GM12878 (cell line): Measurements from ENCODE around the gene IL3. TPM values are rescaled to one million over a fixed set of nuclear protein-coding genes. Genes with fewer than 3 reads are reported as not detected.

Experiments
- ATAC-seq: fragments of 200-7000 bp; cut with Tn5 transposase; 3 replicates; pipeline ENCODE4 v1.9.1; 2020; ENCODE audit warnings: mild to moderate bottlenecking, moderate library complexity
- BruUV-seq: library from RNA; stranded (reverse); fragments of 400-500 nt; replicated peaks from 2 replicates; lab custom pipeline; 2021; lab: Mats Ljungman, UMichigan
- CTCF ChIA-PET: fragments of 300-600 bp; sonication (Branson Sonifier 250); formaldehyde crosslinking; extraction: SDS; loops from one replicate; lab custom pipeline; 2021; ENCODE audit warnings: inconsistent platforms; lab: Yijun Ruan, JAX
- POLR2A ChIA-PET: fragments of 350-600 bp; formaldehyde crosslinking; extraction: SDS; loops from one replicate; lab custom pipeline; 2021; ENCODE audit warnings: inconsistent platforms; lab: Charles Lee
- RAD21 ChIA-PET: fragments of 300-600 bp; sonication (Branson Sonifier 250); formaldehyde crosslinking; loops from one replicate; lab custom pipeline; 2023; ENCODE audit warnings: antibody characterized with exemption; ENCODE audit not compliant: unreplicated experiment; lab: Charles Lee
- SMC1A ChIA-PET: fragments of 300-600 bp; sonication (Branson Sonifier 250); formaldehyde crosslinking; loops from one replicate; lab custom pipeline; 2023; ENCODE audit not compliant: unreplicated experiment, uncharacterized antibody; lab: Charles Lee
- DNase-seq: peaks from one replicate; pipeline ENCODE4 v3.0.0-alpha.2; 2011; ENCODE audit warnings: low read depth, low spot score
- FAIRE-seq: peaks from 3 replicates; lab custom pipeline; 2011; peaks lifted over from hg19 to GRCh38; lab: Jason Lieb, UNC
- H2AFZ ChIP-seq: 2 replicates; pipeline ENCODE4 v1.6.0; 2011; ENCODE audit warnings: low read depth, low read length, control low read depth; ENCODE audit not compliant: control insufficient read depth
- H3K27ac ChIP-seq: 2 replicates; pipeline ENCODE4 v1.5.1; 2011; ENCODE audit warnings: control low read depth; ENCODE audit not compliant: control insufficient read depth, insufficient read depth
- H3K27me3 ChIP-seq, 2 experiments: replicated peaks in 1 of 2; 2 replicates each; pipeline versions ENCODE4 v1.6.0 to v1.6.1; 2011; ENCODE audit warnings: low read length in 1 of 2; ENCODE audit not compliant: control insufficient read depth in 2 of 2, insufficient read depth in 2 of 2
- H3K36me3 ChIP-seq, 2 experiments: 2 replicates each; pipeline ENCODE4 v1.5.1; 2011; ENCODE audit warnings: low read length in 1 of 2; ENCODE audit not compliant: control insufficient read depth in 2 of 2, insufficient read depth in 2 of 2
- H3K4me1 ChIP-seq: 2 replicates; pipeline ENCODE4 v1.6.1; 2011; ENCODE audit warnings: mild to moderate bottlenecking, low read length, moderate library complexity, mixed read lengths; ENCODE audit not compliant: control insufficient read depth, insufficient read depth
- H3K4me2 ChIP-seq: 2 replicates; pipeline ENCODE4 v1.6.0; 2011; ENCODE audit warnings: control low read depth; ENCODE audit not compliant: control insufficient read depth, insufficient read depth
- H3K4me3 ChIP-seq: fragments of 200-600 bp; sonication (generic); 2 replicates; pipeline ENCODE4 v1.5.1; 2016
- H3K79me2 ChIP-seq: 2 replicates; pipeline ENCODE4 v1.6.0; 2011; ENCODE audit warnings: low read length; ENCODE audit not compliant: control insufficient read depth, insufficient read depth
- H3K9ac ChIP-seq: 2 replicates; pipeline ENCODE4 v1.8.0; 2011; ENCODE audit warnings: low read length, control low read depth, mixed read lengths; ENCODE audit not compliant: control insufficient read depth, insufficient read depth
- H3K9me3 ChIP-seq: replicated peaks from 3 replicates; pipeline ENCODE4 v1.5.1; 2011; ENCODE audit warnings: mild to moderate bottlenecking, low read length; ENCODE audit not compliant: control insufficient read depth, insufficient read depth
- H4K20me1 ChIP-seq: 2 replicates; pipeline ENCODE4 v1.6.0; 2011; ENCODE audit not compliant: control insufficient read depth, insufficient read depth
- BCL11A ChIP-seq: IDR thresholded peaks from 2 replicates; pipeline ENCODE4 v1.6.1; 2011; ENCODE audit warnings: low read depth, low read length
- CREB1 ChIP-seq: IDR thresholded peaks from 2 replicates; pipeline ENCODE4 v1.6.1; 2012; ENCODE audit warnings: low read depth, mild to moderate bottlenecking, inconsistent platforms
- E2F4 ChIP-seq: IDR thresholded peaks from 2 replicates; pipeline ENCODE4 v1.6.1; 2012; ENCODE audit warnings: low read depth, low read length, improper control_type of control experiment
- EP300 ChIP-seq, 2 experiments: fragments of 150-350 bp in 1 of 2; IDR thresholded peaks; 2 replicates each; pipeline ENCODE4 v1.6.1; 2011 to 2012; ENCODE audit warnings: low read depth in 2 of 2, low read length in 2 of 2, borderline replicate concordance in 1 of 2, improper control_type of control experiment in 1 of 2, inconsistent platforms in 1 of 2; ENCODE audit not compliant: control insufficient read depth in 1 of 2
- IRF3 ChIP-seq: fragments of 450-650 bp; IDR thresholded peaks from 2 replicates; pipeline ENCODE4 v1.6.1; 2014; ENCODE audit warnings: mild to moderate bottlenecking
- MEF2A ChIP-seq: IDR thresholded peaks from 2 replicates; pipeline ENCODE4 v1.6.1; 2011; ENCODE audit warnings: low read depth, mild to moderate bottlenecking, low read length, moderate library complexity; ENCODE audit not compliant: insufficient read depth
- NFXL1 ChIP-seq: fragments of 450-650 bp; IDR thresholded peaks from 2 replicates; pipeline ENCODE4 v1.6.1; 2017; ENCODE audit warnings: antibody characterized with exemption, mild to moderate bottlenecking, borderline replicate concordance
- SPI1 ChIP-seq: IDR thresholded peaks from 2 replicates; pipeline ENCODE4 v1.6.1; 2011; ENCODE audit warnings: low read depth, mild to moderate bottlenecking, low read length, moderate library complexity, borderline replicate concordance; ENCODE audit not compliant: insufficient read depth
- SREBF2 ChIP-seq: IDR thresholded peaks from 2 replicates; pipeline ENCODE4 v1.6.1; 2012; ENCODE audit warnings: mild to moderate bottlenecking, low read length
- TCF12 ChIP-seq: IDR thresholded peaks from 2 replicates; pipeline ENCODE4 v1.6.1; 2011; ENCODE audit warnings: low read depth, mild to moderate bottlenecking, low read length
- in situ Hi-C: fragments of 300-500 bp; cut with MboI; formaldehyde crosslinking; loops from 9 replicates; pipeline ENCODE4 v1.14.3; 2018; ENCODE audit warnings: mixed read lengths
- intact Hi-C: fragments of 100-400 bp; cut with micrococcal nuclease; formaldehyde crosslinking; loops from one replicate; pipeline ENCODE4 v1.14.2; 2022; ENCODE audit not compliant: unreplicated experiment
- polyA plus RNA-seq, 11 experiments: library from polyadenylated mRNA; depleted of rRNA in 4 of 11; unstranded in 6 of 11; stranded (reverse) in 5 of 11; fragments of >200 nt; fragmentation: Nextera tagmentation in 4 of 11; fragmentation: Illumina TruSeq in 1 of 11; extraction: Ambion mirVana in 4 of 11; extraction: Trizol in 1 of 11; gene quantifications; 1 replicate in 1 of 11; 2 replicates in 10 of 11; pipeline versions ENCODE4 v1.2.1 to v1.2.3, GENCODE V29; 2011 to 2016; ENCODE audit warnings: inconsistent platforms in 2 of 11, missing spikeins in 2 of 11, low read depth in 1 of 11
- total RNA-seq, 4 experiments: library from RNA; depleted of rRNA in 3 of 4; stranded (reverse); fragments of >200 nt in 3 of 4; fragmentation: Illumina TruSeq in 1 of 4; extraction: Trizol in 1 of 4; gene quantifications; 2 replicates each; pipeline versions ENCODE4 v1.2.1 to v1.2.3, GENCODE V29; 2013 to 2021

IL3 gene
- total and polyA plus RNA-seq, 10 of the 15 experiments (the other 5 are each of a cell fraction or from before 2014, with no cell fraction given): not detected

- H2AFZ ChIP-seq: no peak overlapping the region
- H3K27ac ChIP-seq: no peak overlapping the region
- DNase-seq (no peak), ATAC-seq (peak; percentile 32), FAIRE-seq (peak; percentile 80)
- peaks cover 0 to 17% of the 10 kb centered on the region in 2 experiments for H3K27me3 ChIP-seq
- peaks cover 33% of the 10 kb centered on the region for H3K4me1 ChIP-seq
- TF ChIP-seq CREB1 (no peak), IRF3 (no peak), E2F4 (no peak), EP300 (IDR thresholded peaks at IDR 0.05; ENCODE audit: borderline replicate concordance in 1 of 2, control insufficient read depth in 1 of 2, low read depth in 2 of 2, low read length in 2 of 2) (0 out of 4 replicates have a peak, but pooled peaks of 1 of the 2 experiments have one; percentile 5), MEF2A (no peak), NFXL1 (no peak), SPI1 (0 out of 2 replicates have a peak, but pooled peaks have one; percentile 23), BCL11A (0 out of 2 replicates have a peak, but pooled peaks have one; percentile 14), TCF12 (0 out of 2 replicates have a peak, but pooled peaks have one; percentile 51), SREBF2 (no peak)
- ChIA-PET RAD21 (interaction anchor here (0.8 to 1.0 kb wide), 3 partner anchors 12 to 430 kb away, joined by 3 to 4 read pairs (median 3); no protein-coding TSS in a partner anchor), POLR2A (no interaction called here), CTCF (interaction anchor here (0.9 to 1.8 kb wide), 3 partner anchors 12 to 430 kb away, joined by 3 to 9 read pairs (median 4); no protein-coding TSS in a partner anchor), SMC1A (interaction anchor here (0.6 to 1.5 kb wide), 5 partner anchors 11 to 596 kb away, joined by 3 to 4 read pairs (median 3); no protein-coding TSS in a partner anchor)
- H3K9ac ChIP-seq: no peak overlapping the region
- no peaks in the 10 kb centered on the region for H3K36me3 ChIP-seq
- no peaks in the 10 kb centered on the region for H3K9me3 ChIP-seq
- peak overlapping the region; percentile 94 for H3K4me2 ChIP-seq
- H3K79me2 ChIP-seq: no peaks in the 10 kb centered on the region
- BruUV-seq: no TSS peak
- in situ Hi-C loops (no loop called here), intact Hi-C loops (no loop called here)
- peaks cover 7% of the 10 kb centered on the region; the same call in 1 of the 2 replicates for H4K20me1 ChIP-seq
- H3K4me3 ChIP-seq: no peak overlapping the region
Observed at GRCh38 chr5:132019337-132019736, 41.1 kb upstream of the IL3 start.
